ENCODE results near the gene TMED7. TPM values are rescaled to one million over a fixed set of nuclear protein-coding genes. Genes with fewer than 3 reads are reported as not detected.

TMED7 gene
- total RNA-seq, 1 donor from 2014 or later, result 163 TPM

DNA sequence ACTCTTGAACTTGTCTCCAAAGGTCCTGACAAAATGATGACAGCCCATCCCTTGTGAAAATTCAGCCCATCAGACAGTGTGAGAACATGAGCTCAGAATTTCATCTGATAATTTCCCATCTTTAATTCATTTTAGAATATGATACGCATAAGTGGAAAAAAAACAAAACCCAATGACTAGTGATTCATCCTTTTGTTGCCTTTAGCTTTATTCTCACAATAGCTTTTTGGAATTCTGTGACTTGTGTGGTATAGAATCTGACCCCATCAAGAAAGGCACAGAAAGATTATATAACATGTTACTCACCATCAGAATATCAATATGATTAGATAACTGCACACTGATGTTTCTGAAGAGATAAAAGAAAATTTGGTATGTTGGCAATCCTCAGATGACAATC lies 16.1 kb upstream of the TMED7 start:
- H3K27me3 ChIP-seq (ENCODE audit: insufficient read depth, low read length), result peaks cover 2% of the 10 kb centered on the region
- TF ChIP-seq EZH2 (IDR thresholded peaks at IDR 0.05; ENCODE audit: insufficient read depth, low read length) (no peak), CTCF (IDR thresholded peaks at IDR 0.05; ENCODE audit: insufficient read depth, low read depth, low read length) (no peak)
- no peaks in the 10 kb centered on the region for H3K9me3 ChIP-seq (ENCODE audit: insufficient read depth, low read depth, low read length)
- H3K36me3 ChIP-seq (ENCODE audit: insufficient read depth, low read length), result no peaks in the 10 kb centered on the region
- H3K9ac ChIP-seq (ENCODE audit: low read length), result no peak overlapping the region
- H3K79me2 ChIP-seq (ENCODE audit: insufficient read depth, low read length), result no peaks in the 10 kb centered on the region
- Mint-ChIP-seq H3K27me3 (ENCODE audit: low read depth, unreplicated experiment) (no peaks in the 10 kb centered on the region), H3K27ac (ENCODE audit: unreplicated experiment) (no peak overlapping the region), H3K9me3 (ENCODE audit: unreplicated experiment) (peaks cover 3% of the 10 kb centered on the region), H3K4me1 (ENCODE audit: low read depth, unreplicated experiment) (no peaks in the 10 kb centered on the region), H3K36me3 (ENCODE audit: low read depth, unreplicated experiment) (no peaks in the 10 kb centered on the region), H3K4me3 (ENCODE audit: unreplicated experiment) (no peak overlapping the region)
- H3K4me1 ChIP-seq (ENCODE audit: insufficient read depth, low read length), result no peaks in the 10 kb centered on the region
- DNase-seq (ENCODE audit: low read depth) (peak; percentile 58), FAIRE-seq (no peak)
- H4K20me1 ChIP-seq (ENCODE audit: insufficient read depth, low read length), result no peaks in the 10 kb centered on the region
- no peak overlapping the region for H3K4me3 ChIP-seq (ENCODE audit: insufficient read depth, low read depth, low read length)
- H2AFZ ChIP-seq (ENCODE audit: low read depth, low read length), result no peak overlapping the region
- no peak overlapping the region for H3K4me2 ChIP-seq (ENCODE audit: low read length)
- H3K27ac ChIP-seq (ENCODE audit: low read depth, low read length), result no peak overlapping the region

DNA sequence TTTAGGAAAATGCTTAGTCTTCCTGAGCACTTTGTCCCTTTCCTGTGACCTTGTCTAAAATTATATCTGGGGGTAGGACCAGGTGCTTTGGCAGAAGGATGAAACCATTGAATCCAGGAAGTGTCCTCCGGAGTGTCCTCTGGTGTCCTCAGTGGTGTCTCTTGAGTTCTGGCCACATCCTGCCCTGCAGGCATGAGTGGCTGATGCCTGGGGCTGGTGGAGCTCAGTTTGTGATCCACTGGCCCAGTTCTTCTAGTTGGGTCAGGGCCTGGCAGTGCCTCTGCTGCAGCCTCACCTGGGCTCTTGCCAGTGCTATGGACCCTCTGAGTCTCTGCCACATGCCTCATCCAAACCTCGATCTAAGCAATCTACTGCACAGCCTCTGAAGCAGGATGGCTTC lies 14.4 kb upstream of the TMED7 start:
- H3K36me3 ChIP-seq (ENCODE audit: insufficient read depth, low read length), result no peaks in the 10 kb centered on the region
- FAIRE-seq (no peak), DNase-seq (ENCODE audit: low read depth) (no peak)
- no peaks in the 10 kb centered on the region for H3K36me3 Mint-ChIP-seq (ENCODE audit: low read depth, unreplicated experiment)
- H3K27ac Mint-ChIP-seq (ENCODE audit: unreplicated experiment), result no peak overlapping the region
- no peaks in the 10 kb centered on the region for H3K4me1 Mint-ChIP-seq (ENCODE audit: low read depth, unreplicated experiment)
- TF ChIP-seq CTCF (IDR thresholded peaks at IDR 0.05; ENCODE audit: insufficient read depth, low read depth, low read length) (no peak), EZH2 (IDR thresholded peaks at IDR 0.05; ENCODE audit: insufficient read depth, low read length) (no peak)
- no peak overlapping the region for H3K4me3 Mint-ChIP-seq (ENCODE audit: unreplicated experiment)
- H3K27me3 ChIP-seq (ENCODE audit: insufficient read depth, low read length), result peaks cover 7% of the 10 kb centered on the region
- H3K4me3 ChIP-seq (ENCODE audit: insufficient read depth, low read depth, low read length), result no peak overlapping the region
- H3K4me1 ChIP-seq (ENCODE audit: insufficient read depth, low read length), result no peaks in the 10 kb centered on the region
- H2AFZ ChIP-seq (ENCODE audit: low read depth, low read length), result no peak overlapping the region
- no peak overlapping the region for H3K4me2 ChIP-seq (ENCODE audit: low read length)
- H3K9me3 Mint-ChIP-seq (ENCODE audit: unreplicated experiment), result no peaks in the 10 kb centered on the region
- no peak overlapping the region for H3K27ac ChIP-seq (ENCODE audit: low read depth, low read length)
- no peak overlapping the region for H3K9ac ChIP-seq (ENCODE audit: low read length)
- no peaks in the 10 kb centered on the region for H3K27me3 Mint-ChIP-seq (ENCODE audit: low read depth, unreplicated experiment)
- H4K20me1 ChIP-seq (ENCODE audit: insufficient read depth, low read length), result no peaks in the 10 kb centered on the region
- no peaks in the 10 kb centered on the region for H3K9me3 ChIP-seq (ENCODE audit: insufficient read depth, low read depth, low read length)
- H3K79me2 ChIP-seq (ENCODE audit: insufficient read depth, low read length), result no peaks in the 10 kb centered on the region

- Histone ChIP-seq H3K27ac (ENCODE audit: low read depth, low read length) (no peak overlapping the region), H3K27me3 (ENCODE audit: insufficient read depth, low read length) (peaks cover 7% of the 10 kb centered on the region), H3K79me2 (ENCODE audit: insufficient read depth, low read length) (no peaks in the 10 kb centered on the region), H3K4me1 (ENCODE audit: insufficient read depth, low read length) (no peaks in the 10 kb centered on the region), H3K4me2 (ENCODE audit: low read length) (no peak overlapping the region), H3K9me3 (ENCODE audit: insufficient read depth, low read depth, low read length) (no peaks in the 10 kb centered on the region), H2AFZ (ENCODE audit: low read depth, low read length) (no peak overlapping the region), H3K4me3 (ENCODE audit: insufficient read depth, low read depth, low read length) (no peak overlapping the region), H3K36me3 (ENCODE audit: insufficient read depth, low read length) (no peaks in the 10 kb centered on the region), H3K9ac (ENCODE audit: low read length) (no peak overlapping the region), H4K20me1 (ENCODE audit: insufficient read depth, low read length) (no peaks in the 10 kb centered on the region)
- H3K27ac Mint-ChIP-seq (ENCODE audit: unreplicated experiment), result no peak overlapping the region
- FAIRE-seq (no peak), DNase-seq (ENCODE audit: low read depth) (no peak)
- no peaks in the 10 kb centered on the region for H3K4me1 Mint-ChIP-seq (ENCODE audit: low read depth, unreplicated experiment)
- H3K9me3 Mint-ChIP-seq (ENCODE audit: unreplicated experiment), result no peaks in the 10 kb centered on the region
- H3K4me3 Mint-ChIP-seq (ENCODE audit: unreplicated experiment), result no peak overlapping the region
- no peaks in the 10 kb centered on the region for H3K27me3 Mint-ChIP-seq (ENCODE audit: low read depth, unreplicated experiment)
- H3K36me3 Mint-ChIP-seq (ENCODE audit: low read depth, unreplicated experiment), result no peaks in the 10 kb centered on the region
- TF ChIP-seq EZH2 (IDR thresholded peaks at IDR 0.05; ENCODE audit: insufficient read depth, low read length) (no peak), CTCF (IDR thresholded peaks at IDR 0.05; ENCODE audit: insufficient read depth, low read depth, low read length) (no peak)
Observed at GRCh38 chr5:115639377-115639776, 13.5 kb upstream of the TMED7 start.
